B cell (primary cell): ENCODE measurements around the gene EXOC5. TPM values are rescaled to one million over a fixed set of nuclear protein-coding genes. Genes with fewer than 3 reads are reported as not detected.

Experiments used
- ATAC-seq: fragments of 200-7000 bp; cut with Tn5 transposase; one replicate; pipeline ENCODE4 v1.10.0; 2021; ENCODE audit warnings: low read depth, mild to moderate bottlenecking, moderate number of reproducible peaks, moderate library complexity
- CTCF ChIA-PET: fragments of 350-600 bp; sonication (Branson Sonifier 250); formaldehyde crosslinking; loops from one replicate; lab custom pipeline; 2021; ENCODE audit warnings: antibody characterized with exemption, inconsistent platforms; lab: Charles Lee
- POLR2A ChIA-PET: fragments of 350-600 bp; sonication (Branson Sonifier 250); formaldehyde crosslinking; loops from one replicate; lab custom pipeline; 2021; ENCODE audit warnings: antibody characterized with exemption; lab: Charles Lee
- DNase-seq: peaks from one replicate; pipeline ENCODE4 v3.0.0; 2013
- H2AFZ ChIP-seq: 2 replicates; pipeline ENCODE4 v1.6.1; 2012; ENCODE audit warnings: mild to moderate bottlenecking, low read depth, low read length; ENCODE audit not compliant: insufficient read depth, poor library complexity, severe bottlenecking
- H3K27ac ChIP-seq, 2 donors: 1 replicate in 1 of 2; 2 replicates in 1 of 2; pipeline ENCODE4 v1.5.1; 2012 to 2013; ENCODE audit warnings: low read length in 2 of 2, mild to moderate bottlenecking in 2 of 2, moderate library complexity in 1 of 2
- H3K27me3 ChIP-seq, 4 experiments: fragments of 200-600 bp in 1 of 4; sonication (generic) in 1 of 4; replicated peaks in 1 of 4; 1 replicate in 2 of 4; 2 replicates in 2 of 4; pipeline versions ENCODE4 v1.6.1 to v1.7.0; 2013 to 2016; ENCODE audit warnings: low read length in 3 of 4, mild to moderate bottlenecking in 2 of 4, mixed read lengths in 1 of 4, moderate library complexity in 1 of 4; ENCODE audit not compliant: insufficient read depth in 4 of 4, control insufficient read depth in 3 of 4; ENCODE audit errors: control extremely low read depth in 1 of 4
- H3K36me3 ChIP-seq, 2 experiments: replicated peaks in 1 of 2; 1 replicate in 1 of 2; 2 replicates in 1 of 2; pipeline versions ENCODE4 v1.6.1 to v1.7.1; 2013; ENCODE audit warnings: low read length in 1 of 2; ENCODE audit not compliant: insufficient read depth in 2 of 2, control insufficient read depth in 1 of 2; ENCODE audit errors: control extremely low read depth in 1 of 2, extremely low read depth in 1 of 2
- H3K4me1 ChIP-seq, 2 donors: fragments of 200-600 bp in 1 of 2; sonication (generic) in 1 of 2; 1 replicate in 1 of 2; 2 replicates in 1 of 2; pipeline versions ENCODE4 v1.5.1 to v1.6.1; 2013 to 2017; ENCODE audit warnings: low read length in 2 of 2; ENCODE audit not compliant: control insufficient read depth in 2 of 2, insufficient read depth in 2 of 2
- H3K4me2 ChIP-seq: replicated peaks from 2 replicates; pipeline ENCODE3; 2012; ENCODE audit warnings: mild to moderate bottlenecking, low read depth, low read length; ENCODE audit not compliant: poor library complexity, severe bottlenecking
- H3K4me3 ChIP-seq, 5 experiments: fragments of 200-600 bp in 1 of 5; sonication (generic) in 1 of 5; 1 replicate in 3 of 5; 2 replicates in 2 of 5; pipeline versions ENCODE4 v1.5.1 to v1.7.0; 2011 to 2016; ENCODE audit warnings: low read length in 4 of 5, mild to moderate bottlenecking in 4 of 5, low read depth in 2 of 5, control low read depth in 1 of 5, moderate library complexity in 1 of 5; ENCODE audit not compliant: insufficient read depth in 1 of 5; ENCODE audit errors: control extremely low read depth in 1 of 5, extremely low read depth in 1 of 5
- H3K79me2 ChIP-seq: fragments of 200-600 bp; sonication (generic); one replicate; pipeline ENCODE4 v1.6.0; 2016; ENCODE audit warnings: low read length; ENCODE audit not compliant: control insufficient read depth, insufficient read depth
- H3K9ac ChIP-seq: fragments of 200-600 bp; sonication (generic); 2 replicates; pipeline ENCODE4 v1.6.1; 2017; ENCODE audit warnings: mild to moderate bottlenecking, low read length, moderate library complexity
- H3K9me3 ChIP-seq, 3 donors: one replicate each; pipeline versions ENCODE4 v1.6.1 to v1.7.1; 2013; ENCODE audit warnings: low read length in 2 of 3; ENCODE audit not compliant: control insufficient read depth in 2 of 3, insufficient read depth in 1 of 3; ENCODE audit errors: control extremely low read depth in 1 of 3
- H4K20me1 ChIP-seq: 2 replicates; pipeline ENCODE4 v1.6.0; 2012; ENCODE audit warnings: mild to moderate bottlenecking, low read length; ENCODE audit not compliant: insufficient read depth, control insufficient read depth, poor library complexity, severe bottlenecking
- H3K27ac Mint-ChIP-seq: one replicate; pipeline ENCODE4 v1.8.0; 2021; ENCODE audit warnings: mixed read lengths
- H3K27me3 Mint-ChIP-seq: one replicate; pipeline ENCODE4 v1.8.0; 2021; ENCODE audit warnings: mixed read lengths
- H3K4me1 Mint-ChIP-seq: one replicate; pipeline ENCODE4 v1.8.0; 2021; ENCODE audit warnings: mixed read lengths
- H3K4me3 Mint-ChIP-seq: one replicate; pipeline ENCODE4 v1.8.0; 2021; ENCODE audit warnings: mixed read lengths
- H3K9me3 Mint-ChIP-seq: one replicate; pipeline ENCODE4 v1.8.0; 2022; ENCODE audit warnings: mixed read lengths; ENCODE audit not compliant: insufficient read depth
- CTCF ChIP-seq: fragments of 200-600 bp; IDR thresholded peaks from one replicate; pipeline ENCODE4 v1.8.0; 2022; ENCODE audit warnings: antibody characterized with exemption, mild to moderate bottlenecking
- EZH2 ChIP-seq: IDR thresholded peaks from 2 replicates; pipeline ENCODE4 v1.6.1; 2012; ENCODE audit warnings: borderline replicate concordance, low read depth, mild to moderate bottlenecking, moderate library complexity, low read length; ENCODE audit not compliant: insufficient read depth, poor library complexity, severe bottlenecking
- WGBS: methylation state at CpG from one replicate; pipeline ENCODE4 v1.1.5; 2013; ENCODE audit warnings: missing lambda C conversion rate; ENCODE audit not compliant: insufficient coverage; 5-methylcytosine and 5-hydroxymethylcytosine counted together
- intact Hi-C: fragments of 100-400 bp; cut with micrococcal nuclease; formaldehyde crosslinking; loops from one replicate; pipeline ENCODE4 v1.10.0; 2022
- polyA plus RNA-seq: library from polyadenylated mRNA; depleted of rRNA; stranded (reverse); fragments of >200 nt; gene quantifications from 2 replicates; pipeline ENCODE4 v1.2.3, GENCODE V29; 2012
- total RNA-seq, 2 donors: library from RNA; stranded (reverse); fragments of 120-200 nt in 1 of 2; gene quantifications; 1 replicate in 1 of 2; 2 replicates in 1 of 2; pipeline versions ENCODE4 v1.2.3 to v1.2.4, GENCODE V29; 2013 to 2022

Gene EXOC5
- total and polyA plus RNA-seq, 2 donors (not counting 1 experiment from before 2014, with no cell fraction given) = 5.4 to 60.0 TPM

DNA sequence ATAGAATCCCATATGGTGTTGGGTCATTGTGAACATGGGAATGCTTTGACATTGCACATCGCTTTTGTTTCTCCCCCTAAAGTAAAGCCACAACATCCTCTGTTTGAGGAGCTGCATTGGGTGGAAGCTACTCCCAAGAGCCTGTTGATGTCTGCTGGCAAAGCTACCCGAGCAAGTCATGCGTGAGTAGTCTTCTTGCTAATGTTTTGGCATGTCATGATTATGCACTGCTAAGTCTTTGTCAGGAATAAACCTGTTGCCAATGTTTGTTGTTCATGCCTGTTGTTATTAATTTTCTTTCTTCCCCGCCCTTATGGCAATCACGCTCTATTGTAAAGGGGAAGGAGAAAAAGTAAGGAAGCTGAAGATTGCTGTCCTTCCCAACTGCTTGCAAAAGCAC is 97.3 kb downstream of the EXOC5 start:
- no peak overlapping the region for H3K4me3 Mint-ChIP-seq
- POLR2A ChIA-PET = no interaction called here
- intact Hi-C loops = no loop called here
- H3K9me3 ChIP-seq = no peaks in the 10 kb centered on the region
- H4K20me1 ChIP-seq = no peaks in the 10 kb centered on the region
- no peaks in the 10 kb centered on the region for H3K4me1 ChIP-seq
- no peak overlapping the region for H3K9ac ChIP-seq
- no peak overlapping the region for H3K27ac ChIP-seq
- peaks cover 0 to 10% (median 2%) of the 10 kb centered on the region in 4 experiments for H3K27me3 ChIP-seq
- no peak for TF ChIP-seq CTCF
- no peak for TF ChIP-seq EZH2
- H3K36me3 ChIP-seq = no peaks in the 10 kb centered on the region
- no peak overlapping the region for H3K4me3 ChIP-seq
- no peaks in the 10 kb centered on the region for H3K4me1 Mint-ChIP-seq
- WGBS = 93% methylated on average over 4 of the region's 5 CpGs
- no peaks in the 10 kb centered on the region for H3K9me3 Mint-ChIP-seq
- CTCF ChIA-PET = interaction anchor here (1.4 kb wide), 1 partner anchor 12 kb away, joined by 3 read pairs; no protein-coding TSS in a partner anchor
- no peak overlapping the region for H3K27ac Mint-ChIP-seq
- H3K27me3 Mint-ChIP-seq = peaks cover 19% of the 10 kb centered on the region
- ATAC-seq (no peak), DNase-seq (no peak)
- no peak overlapping the region for H3K4me2 ChIP-seq
- H2AFZ ChIP-seq = no peak overlapping the region
- H3K79me2 ChIP-seq = no peaks in the 10 kb centered on the region

DNA sequence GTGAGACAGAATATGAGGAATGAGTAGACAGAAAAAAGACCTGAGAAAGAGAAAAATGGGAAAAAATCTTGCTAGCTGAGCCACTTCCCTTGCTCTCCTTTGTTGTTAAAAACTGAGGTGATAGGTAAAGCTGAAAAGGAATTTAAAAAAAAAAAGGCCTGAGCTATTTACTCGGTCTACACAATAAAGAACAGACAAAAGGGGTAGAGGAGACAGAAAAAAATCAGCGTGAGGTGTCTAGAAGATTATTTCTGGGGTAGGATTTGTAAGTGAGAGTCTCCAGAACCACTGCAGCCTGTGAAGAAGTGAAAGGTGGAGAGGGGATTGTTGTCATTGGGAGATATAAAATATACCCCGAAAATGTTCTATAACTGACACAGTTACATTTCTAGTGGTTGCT is 98.8 kb downstream of the EXOC5 start:
- Mint-ChIP-seq H3K4me1 (no peaks in the 10 kb centered on the region), H3K9me3 (no peaks in the 10 kb centered on the region), H3K4me3 (no peak overlapping the region), H3K27me3 (peaks cover 15% of the 10 kb centered on the region), H3K27ac (no peak overlapping the region)
- ATAC-seq = no peak
- no peak overlapping the region for H2AFZ ChIP-seq
- DNase-seq = no peak
- intact Hi-C loops = no loop called here
- H3K9ac ChIP-seq = no peak overlapping the region
- H3K27ac ChIP-seq = no peak overlapping the region
- H3K4me1 ChIP-seq = no peaks in the 10 kb centered on the region
- no peak overlapping the region for H3K4me2 ChIP-seq
- no peaks in the 10 kb centered on the region for H3K9me3 ChIP-seq
- H3K79me2 ChIP-seq = no peaks in the 10 kb centered on the region
- ChIA-PET POLR2A (interaction anchor here (0.7 kb wide), 1 partner anchor 108 kb away, joined by 5 read pairs; no protein-coding TSS in a partner anchor), CTCF (no interaction called here)
- H3K27me3 ChIP-seq = peaks cover 0 to 4% (median 0%) of the 10 kb centered on the region in 4 experiments
- TF ChIP-seq CTCF (no peak), EZH2 (no peak)
- no peaks in the 10 kb centered on the region for H3K36me3 ChIP-seq
- WGBS = 80% methylated on average over 1 of the region's 3 CpGs
- H3K4me3 ChIP-seq = no peak overlapping the region
- H4K20me1 ChIP-seq = no peaks in the 10 kb centered on the region
